ENCODE measurements around the gene DENND4A. TPM values are rescaled to one million over a fixed set of nuclear protein-coding genes. Genes with fewer than 3 reads are reported as not detected.

The DENND4A gene
- polyA plus RNA-seq, 1 of the 3 experiments (the other 2 are of a cell fraction), result 2.5 TPM

- Histone ChIP-seq H3K79me2 (ENCODE audit: insufficient read depth) (no peaks in the 10 kb centered on the region), H3K36me3 (replicated peaks in 1 of 2; ENCODE audit: control insufficient read depth in 1 of 2, insufficient read depth in 2 of 2, low read length in 1 of 2) (no peaks in the 10 kb centered on the region), H4K20me1 (ENCODE audit: insufficient read depth) (no peaks in the 10 kb centered on the region), H3K9me2 (no peaks in the 10 kb centered on the region), H3K4me1 (ENCODE audit: control insufficient read depth in 1 of 2, insufficient read depth in 2 of 2, low read depth in 1 of 2, low read length in 1 of 2) (no peaks in the 10 kb centered on the region; a peak in 1 of 4 replicates), H3K27me3 (ENCODE audit: insufficient read depth) (no peaks in the 10 kb centered on the region), H3K4me3 (ENCODE audit: low read depth in 2 of 2, low read length in 1 of 2) (no peak overlapping the region), H3K4me2 (no peak overlapping the region), H3K27ac (ENCODE audit: low read depth in 2 of 2, low read length in 1 of 2) (no peak overlapping the region), H3K9me3 (no peaks in the 10 kb centered on the region), H3K9ac (no peak overlapping the region), H3F3A (replicated peaks; ENCODE audit: insufficient read depth) (no peaks in the 10 kb centered on the region), H2AFZ (ENCODE audit: low read depth) (no peak overlapping the region)
- DNase-seq, result no peak
- CTCF ChIA-PET, result interaction anchor here (2.6 to 7.6 kb wide), 2 partner anchors 10 to 180 kb away, joined by 11 to 85 read pairs; no protein-coding TSS in a partner anchor
- POLR2A ChIA-PET, result interaction anchor here (1.5 kb wide), 1 partner anchor 209 kb away, joined by 3 read pairs; the partner anchor contains the start of gene INTS14
- TF ChIP-seq PBX3 (IDR thresholded peaks at IDR 0.05) (no peak), FOXM1 (IDR thresholded peaks at IDR 0.05; ENCODE audit: low read depth) (no peak)
- 84% methylated on average over 3 of the region's 3 CpGs for WGBS (ENCODE audit: low lambda C conversion rate)
Measured at GRCh38 chr15:65819563-65819960, 27.5 kb upstream of the DENND4A start.

- Histone ChIP-seq H3K79me2 (ENCODE audit: insufficient read depth) (no peaks in the 10 kb centered on the region), H3K9me2 (no peaks in the 10 kb centered on the region), H3K4me1 (ENCODE audit: control insufficient read depth in 1 of 2, insufficient read depth in 2 of 2, low read depth in 1 of 2, low read length in 1 of 2) (no peaks in the 10 kb centered on the region; a peak in 1 of 4 replicates), H3K36me3 (replicated peaks in 1 of 2; ENCODE audit: control insufficient read depth in 1 of 2, insufficient read depth in 2 of 2, low read length in 1 of 2) (no peaks in the 10 kb centered on the region), H3K27me3 (ENCODE audit: insufficient read depth) (no peaks in the 10 kb centered on the region), H3K27ac (ENCODE audit: low read depth in 2 of 2, low read length in 1 of 2) (no peak overlapping the region), H3K9me3 (peaks cover under 1% of the 10 kb centered on the region; the same call in 1 of the 2 replicates), H3K9ac (no peak overlapping the region), H3F3A (replicated peaks; ENCODE audit: insufficient read depth) (no peaks in the 10 kb centered on the region), H4K20me1 (ENCODE audit: insufficient read depth) (no peaks in the 10 kb centered on the region), H3K4me2 (no peak overlapping the region), H3K4me3 (ENCODE audit: low read depth in 2 of 2, low read length in 1 of 2) (no peak overlapping the region), H2AFZ (ENCODE audit: low read depth) (no peak overlapping the region)
- ChIA-PET CTCF (interaction anchor here (1.1 to 2.6 kb wide), 2 partner anchors 11 kb away, joined by 3 to 11 read pairs; no protein-coding TSS in a partner anchor), POLR2A (interaction anchor here (1.5 kb wide), 1 partner anchor 208 kb away, joined by 3 read pairs; the partner anchor contains the start of gene INTS14)
- TF ChIP-seq MXI1 (IDR thresholded peaks at IDR 0.05; ENCODE audit: low read depth, low read length) (no peak), ELF1 (IDR thresholded peaks at IDR 0.05) (no peak), TAF1 (IDR thresholded peaks at IDR 0.05; ENCODE audit: borderline replicate concordance, low read depth, low read length) (no peak), RXRA (IDR thresholded peaks at IDR 0.05; ENCODE audit: borderline replicate concordance, low read depth) (no peak), TEAD4 (IDR thresholded peaks at IDR 0.05; ENCODE audit: borderline replicate concordance, insufficient read depth) (no peak)
- WGBS (ENCODE audit: low lambda C conversion rate), result 82% methylated on average over 4 of the region's 4 CpGs
- no peak for DNase-seq
Measured at GRCh38 chr15:65818927-65819562, 27.0 kb upstream of the DENND4A start.

GRCh38 chr15:65816441-65816840, 24.3 kb upstream of the DENND4A start:
- no peak for DNase-seq
- Histone ChIP-seq H3K4me3 (ENCODE audit: low read depth in 2 of 2, low read length in 1 of 2) (no peak overlapping the region), H3K9ac (no peak overlapping the region), H3F3A (replicated peaks; ENCODE audit: insufficient read depth) (no peaks in the 10 kb centered on the region), H3K79me2 (ENCODE audit: insufficient read depth) (no peaks in the 10 kb centered on the region), H3K4me1 (ENCODE audit: control insufficient read depth in 1 of 2, insufficient read depth in 2 of 2, low read depth in 1 of 2, low read length in 1 of 2) (no peaks in the 10 kb centered on the region; a peak in 1 of 4 replicates), H3K27me3 (ENCODE audit: insufficient read depth) (no peaks in the 10 kb centered on the region), H3K9me3 (peaks cover 3% of the 10 kb centered on the region; the same call in 1 of the 2 replicates), H3K4me2 (no peak overlapping the region), H3K36me3 (replicated peaks in 1 of 2; ENCODE audit: control insufficient read depth in 1 of 2, insufficient read depth in 2 of 2, low read length in 1 of 2) (no peaks in the 10 kb centered on the region), H3K9me2 (no peaks in the 10 kb centered on the region), H4K20me1 (ENCODE audit: insufficient read depth) (no peaks in the 10 kb centered on the region), H2AFZ (ENCODE audit: low read depth) (no peak overlapping the region), H3K27ac (ENCODE audit: low read depth in 2 of 2, low read length in 1 of 2) (no peak overlapping the region)
- WGBS (ENCODE audit: low lambda C conversion rate), result 81% methylated on average over 3 of the region's 3 CpGs
- CTCF ChIA-PET, result interaction anchor here (0.6 to 1.3 kb wide), 2 partner anchors 8 to 13 kb away, joined by 4 to 6 read pairs; no protein-coding TSS in a partner anchor
- POLR2A ChIA-PET, result interaction anchor here (0.6 kb wide), 1 partner anchor 153 kb away, joined by 6 read pairs; no protein-coding TSS in a partner anchor
- no peak for TF ChIP-seq EP300 (IDR thresholded peaks at IDR 0.05; ENCODE audit: borderline replicate concordance in 1 of 2, low read depth in 1 of 2, low read length in 1 of 2)
- no peak for TF ChIP-seq GABPA (IDR thresholded peaks at IDR 0.05; ENCODE audit: low read depth)
- no peak for TF ChIP-seq MXI1 (IDR thresholded peaks at IDR 0.05; ENCODE audit: low read depth, low read length)
- no peak for TF ChIP-seq ELF1 (IDR thresholded peaks at IDR 0.05)
- no peak for TF ChIP-seq FOXM1 (IDR thresholded peaks at IDR 0.05; ENCODE audit: low read depth)
- TF ChIP-seq SMC3 (IDR thresholded peaks at IDR 0.05; ENCODE audit: low read depth, low read length), result no peak
- TF ChIP-seq IRF3 (IDR thresholded peaks at IDR 0.05; ENCODE audit: low read depth, low read length), result no peak
- TF ChIP-seq NRF1 (IDR thresholded peaks at IDR 0.05; ENCODE audit: low read depth, low read length), result no peak
- no peak for TF ChIP-seq YY1 (IDR thresholded peaks at IDR 0.05; ENCODE audit: low read depth)
- no peak for TF ChIP-seq TCF12 (IDR thresholded peaks at IDR 0.05)
- no peak for TF ChIP-seq MAX (IDR thresholded peaks at IDR 0.05; ENCODE audit: low read depth)
- no peak for TF ChIP-seq SIN3A (IDR thresholded peaks at IDR 0.05; ENCODE audit: borderline replicate concordance, low read depth, low read length)
- TF ChIP-seq EZH2phosphoT487 (IDR thresholded peaks at IDR 0.05; ENCODE audit: borderline replicate concordance, low read depth), result no peak
